ENCODE data around the gene TMEM9B.

DNA sequence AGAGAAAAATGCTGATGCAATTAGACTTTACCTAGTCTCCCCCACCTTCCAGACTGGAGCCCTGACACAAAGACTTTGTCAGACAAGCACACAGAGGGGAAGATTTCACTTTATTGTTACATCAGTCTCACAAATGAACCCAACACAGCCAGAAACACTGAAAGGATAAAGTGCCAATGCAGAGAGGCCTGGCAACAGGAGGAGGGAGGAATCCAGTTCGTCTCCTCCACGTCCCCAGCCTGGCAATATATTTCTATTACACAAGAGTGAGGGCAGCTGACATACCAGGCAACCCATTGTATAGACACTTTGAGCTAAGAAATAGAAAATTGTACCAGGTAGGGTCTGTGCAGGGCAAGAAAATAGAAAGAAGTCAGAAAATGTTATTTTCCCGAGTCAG, 16.2 kb upstream of the TMEM9B start:
- TF ChIP-seq, protein P1, sequence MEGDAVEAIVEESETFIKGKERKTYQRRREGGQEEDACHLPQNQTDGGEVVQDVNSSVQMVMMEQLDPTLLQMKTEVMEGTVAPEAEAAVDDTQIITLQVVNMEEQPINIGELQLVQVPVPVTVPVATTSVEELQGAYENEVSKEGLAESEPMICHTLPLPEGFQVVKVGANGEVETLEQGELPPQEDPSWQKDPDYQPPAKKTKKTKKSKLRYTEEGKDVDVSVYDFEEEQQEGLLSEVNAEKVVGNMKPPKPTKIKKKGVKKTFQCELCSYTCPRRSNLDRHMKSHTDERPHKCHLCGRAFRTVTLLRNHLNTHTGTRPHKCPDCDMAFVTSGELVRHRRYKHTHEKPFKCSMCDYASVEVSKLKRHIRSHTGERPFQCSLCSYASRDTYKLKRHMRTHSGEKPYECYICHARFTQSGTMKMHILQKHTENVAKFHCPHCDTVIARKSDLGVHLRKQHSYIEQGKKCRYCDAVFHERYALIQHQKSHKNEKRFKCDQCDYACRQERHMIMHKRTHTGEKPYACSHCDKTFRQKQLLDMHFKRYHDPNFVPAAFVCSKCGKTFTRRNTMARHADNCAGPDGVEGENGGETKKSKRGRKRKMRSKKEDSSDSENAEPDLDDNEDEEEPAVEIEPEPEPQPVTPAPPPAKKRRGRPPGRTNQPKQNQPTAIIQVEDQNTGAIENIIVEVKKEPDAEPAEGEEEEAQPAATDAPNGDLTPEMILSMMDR (IDR thresholded peaks at IDR 0.05), result no peak
- no peak for TF ChIP-seq POLR2AphosphoS5 (IDR thresholded peaks at IDR 0.05)
